ENCODE measurements around the gene TBX4. TPM values are rescaled to one million over a fixed set of nuclear protein-coding genes. Genes with fewer than 3 reads are reported as not detected.

The TBX4 gene
- total RNA-seq, 1 experiment from 2014 or later: not detected

DNA sequence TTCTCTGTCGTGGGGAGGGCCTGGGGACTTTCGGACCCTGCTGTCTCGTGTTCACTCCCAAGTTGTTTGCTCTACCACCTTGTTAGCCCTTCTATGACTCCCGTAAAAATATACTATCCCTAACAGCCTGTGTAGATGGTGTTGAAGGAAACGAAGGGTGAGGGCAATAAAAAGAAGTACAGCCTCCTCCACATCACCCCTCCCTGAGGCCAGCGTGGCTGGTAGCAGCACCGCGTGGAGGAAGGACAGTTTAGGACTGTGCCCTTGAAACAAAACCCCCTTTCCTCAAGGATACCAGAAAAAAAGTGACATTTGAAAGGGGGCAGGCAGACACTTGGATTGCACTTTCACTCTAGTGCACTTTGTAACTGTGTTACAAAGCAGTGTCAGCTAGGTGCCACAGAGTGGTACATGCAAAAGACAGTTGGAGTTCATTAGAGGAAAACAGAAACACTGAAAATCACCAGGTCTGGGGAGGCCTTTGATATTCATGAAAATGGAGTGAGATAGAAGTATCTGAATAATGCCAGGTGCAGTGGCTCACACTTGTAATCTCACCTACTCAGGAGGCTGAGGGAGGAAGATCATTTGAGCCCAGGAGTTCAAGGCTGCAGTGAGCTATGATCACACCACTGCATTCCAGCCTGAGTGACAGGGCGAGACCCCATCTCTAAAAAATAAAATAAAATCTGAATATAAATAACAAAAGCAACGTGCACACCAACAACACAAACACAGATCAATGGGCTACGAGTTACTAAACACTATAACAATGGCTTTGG lies 53.8 kb downstream of the TBX4 start:
- Histone ChIP-seq H3K23me2 (ENCODE audit: insufficient read length, low read depth, low read length, poor library complexity, severe bottlenecking) (no peaks in the 10 kb centered on the region), H3K4me2 (ENCODE audit: insufficient read depth, insufficient read length, low read length) (no peak overlapping the region), H3K4ac (ENCODE audit: low read depth, low read length) (no peak overlapping the region), H3K4me1 (ENCODE audit: insufficient read depth, low read length) (no peaks in the 10 kb centered on the region), H3K9ac (ENCODE audit: extremely low read depth, insufficient read length, low read length) (peak overlapping the region; percentile 0), H2AFZ (ENCODE audit: low read length) (no peak overlapping the region), H3K79me1 (ENCODE audit: insufficient read depth, low read depth, low read length, poor library complexity, severe bottlenecking) (no peaks in the 10 kb centered on the region), H3K14ac (ENCODE audit: insufficient read depth, low read length) (no peak overlapping the region), H2BK120ac (ENCODE audit: low read depth, low read length, poor library complexity, severe bottlenecking) (no peak overlapping the region), H4K5ac (ENCODE audit: insufficient read length, low read depth, low read length) (no peak overlapping the region), H3K79me2 (ENCODE audit: insufficient read depth, low read length) (no peaks in the 10 kb centered on the region), H3K18ac (ENCODE audit: insufficient read length, low read depth, low read length) (no peak overlapping the region), H3K27ac (ENCODE audit: insufficient read length, low read depth, low read length) (no peak overlapping the region), H3K23ac (ENCODE audit: insufficient read length, low read depth, low read length) (no peak overlapping the region), H3K56ac (ENCODE audit: insufficient read length, low read depth, low read length) (no peak overlapping the region), H4K91ac (ENCODE audit: insufficient read length, low read depth, low read length) (no peak overlapping the region), H2BK12ac (ENCODE audit: insufficient read length, low read depth, low read length) (no peak overlapping the region), H2BK5ac (ENCODE audit: insufficient read length, low read length) (no peak overlapping the region), H2AK5ac (ENCODE audit: insufficient read length, low read length) (no peak overlapping the region), H3K9me3 (ENCODE audit: control insufficient read depth, low read depth, low read length) (no peaks in the 10 kb centered on the region), H3K27me3 (ENCODE audit: insufficient read depth, low read length) (no peaks in the 10 kb centered on the region), H2BK15ac (ENCODE audit: low read depth, low read length) (no peak overlapping the region), H4K20me1 (ENCODE audit: control insufficient read depth, insufficient read depth, insufficient read length) (no peaks in the 10 kb centered on the region), H3T11ph (ENCODE audit: low read length) (no peak overlapping the region), H2BK20ac (ENCODE audit: low read depth, low read length, poor library complexity, severe bottlenecking) (no peak overlapping the region), H4K8ac (replicated peaks; ENCODE audit: insufficient read length, low read depth, low read length) (no peak overlapping the region)
- Mint-ChIP-seq H3K9me3 (no peaks in the 10 kb centered on the region), H3K27me3 (ENCODE audit: low read depth) (peaks cover 5% of the 10 kb centered on the region), H3K4me3 (no peak overlapping the region), H3K36me3 (ENCODE audit: insufficient read depth in 1 of 3, low read depth in 3 of 3) (no peaks in the 10 kb centered on the region), H3K27ac (no peak overlapping the region), H3K4me1 (peaks cover 0 to 5% of the 10 kb centered on the region in 2 experiments; a peak in 1 of 4 replicates)
- TF ChIP-seq, protein P1, sequence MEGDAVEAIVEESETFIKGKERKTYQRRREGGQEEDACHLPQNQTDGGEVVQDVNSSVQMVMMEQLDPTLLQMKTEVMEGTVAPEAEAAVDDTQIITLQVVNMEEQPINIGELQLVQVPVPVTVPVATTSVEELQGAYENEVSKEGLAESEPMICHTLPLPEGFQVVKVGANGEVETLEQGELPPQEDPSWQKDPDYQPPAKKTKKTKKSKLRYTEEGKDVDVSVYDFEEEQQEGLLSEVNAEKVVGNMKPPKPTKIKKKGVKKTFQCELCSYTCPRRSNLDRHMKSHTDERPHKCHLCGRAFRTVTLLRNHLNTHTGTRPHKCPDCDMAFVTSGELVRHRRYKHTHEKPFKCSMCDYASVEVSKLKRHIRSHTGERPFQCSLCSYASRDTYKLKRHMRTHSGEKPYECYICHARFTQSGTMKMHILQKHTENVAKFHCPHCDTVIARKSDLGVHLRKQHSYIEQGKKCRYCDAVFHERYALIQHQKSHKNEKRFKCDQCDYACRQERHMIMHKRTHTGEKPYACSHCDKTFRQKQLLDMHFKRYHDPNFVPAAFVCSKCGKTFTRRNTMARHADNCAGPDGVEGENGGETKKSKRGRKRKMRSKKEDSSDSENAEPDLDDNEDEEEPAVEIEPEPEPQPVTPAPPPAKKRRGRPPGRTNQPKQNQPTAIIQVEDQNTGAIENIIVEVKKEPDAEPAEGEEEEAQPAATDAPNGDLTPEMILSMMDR (conservative IDR thresholded peaks at IDR 0.05): no peak
- no peak for DNase-seq
- WGBS (ENCODE audit: extremely low coverage, insufficient read length, low lambda C conversion rate): no CpG with 5 or more reads among the region's 11 CpGs

All from H9 (cell line).